HFF-Myc (cell line): ENCODE measurements around the gene SIRT2.
"Not testable (repeated sequence)": the region's sequence is repeated elsewhere in the genome, so short reads cannot be mapped to it uniquely, and the experiment has no call there.

Experiments used
- DNase-seq: peaks from one replicate; pipeline ENCODE4 v3.0.0-alpha.2; 2011; ENCODE audit warnings: low read depth; ENCODE audit errors: extremely low read depth
- H3K4me3 ChIP-seq: replicated peaks from 2 replicates; pipeline ENCODE4 v1.5.1; 2011; ENCODE audit warnings: low read depth, mild to moderate bottlenecking, control low read depth, low read length
- CTCF ChIP-seq: IDR thresholded peaks from 2 replicates; pipeline ENCODE4 v1.5.1; 2012; ENCODE audit warnings: mild to moderate bottlenecking, low read depth, low read length, control low read depth; ENCODE audit errors: missing control alignments

Gene SIRT2

GRCh38 chr19:38893341-38893771 lies 6.1 kb downstream of the SIRT2 start:
- no peak for DNase-seq
- no peak overlapping the region for H3K4me3 ChIP-seq
- no peak for TF ChIP-seq CTCF

GRCh38 chr19:38892841-38893240 lies 6.6 kb downstream of the SIRT2 start:
- TF ChIP-seq CTCF, result no peak
- DNase-seq, result no peak
- no peak overlapping the region for H3K4me3 ChIP-seq

- H3K4me3 ChIP-seq, result no peak overlapping the region
- TF ChIP-seq CTCF, result no peak
- DNase-seq, result no peak
These were observed 7.6 kb downstream of the SIRT2 start for GRCh38 chr19:38891771-38892170.

GRCh38 chr19:38890686-38891085 lies 8.7 kb downstream of the SIRT2 start:
- DNase-seq, result no peak
- TF ChIP-seq CTCF, result no peak
- H3K4me3 ChIP-seq, result no peak overlapping the region

- H3K4me3 ChIP-seq, result no peak overlapping the region
- DNase-seq, result no peak
- no peak for TF ChIP-seq CTCF
These were observed 9.6 kb downstream of the SIRT2 start for GRCh38 chr19:38889803-38890202.

GRCh38 chr19:38888876-38889275 lies 10.5 kb downstream of the SIRT2 start:
- no peak for DNase-seq
- no peak overlapping the region for H3K4me3 ChIP-seq
- no peak for TF ChIP-seq CTCF

- DNase-seq, result not testable (repeated sequence)
These were observed 14.7 kb downstream of the SIRT2 start for GRCh38 chr19:38884691-38885090.

GRCh38 chr19:38883286-38883685 lies 16.1 kb downstream of the SIRT2 start:
- TF ChIP-seq CTCF, result no peak
- no peak for DNase-seq
- no peak overlapping the region for H3K4me3 ChIP-seq

More at GRCh38 chr19:38884691-38885090, 14.7 kb downstream of the SIRT2 start:
- not testable (repeated sequence) for H3K4me3 ChIP-seq
